ENCODE results near the gene GPR37L1.

DNA sequence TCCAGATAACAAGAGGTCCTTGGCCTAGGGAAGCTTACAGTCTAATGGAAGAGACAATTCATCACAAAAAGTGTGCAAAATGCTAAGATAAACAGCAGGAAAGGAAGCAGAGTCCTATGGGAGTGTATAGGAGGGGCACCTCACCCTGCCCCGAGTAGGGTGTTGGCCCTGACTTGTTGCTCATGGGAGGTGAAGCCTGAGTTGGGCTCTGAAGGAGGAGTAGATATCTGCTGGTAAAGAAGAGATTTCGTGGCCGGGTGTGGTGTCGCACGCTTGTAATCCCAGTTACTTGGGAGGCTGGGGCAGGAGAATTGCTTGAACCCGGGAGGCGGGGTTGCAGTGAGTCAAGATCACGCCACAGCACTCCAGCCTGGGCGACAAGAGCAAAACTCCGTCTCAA, 18.6 kb upstream of the GPR37L1 start:
- TF ChIP-seq, protein P1, sequence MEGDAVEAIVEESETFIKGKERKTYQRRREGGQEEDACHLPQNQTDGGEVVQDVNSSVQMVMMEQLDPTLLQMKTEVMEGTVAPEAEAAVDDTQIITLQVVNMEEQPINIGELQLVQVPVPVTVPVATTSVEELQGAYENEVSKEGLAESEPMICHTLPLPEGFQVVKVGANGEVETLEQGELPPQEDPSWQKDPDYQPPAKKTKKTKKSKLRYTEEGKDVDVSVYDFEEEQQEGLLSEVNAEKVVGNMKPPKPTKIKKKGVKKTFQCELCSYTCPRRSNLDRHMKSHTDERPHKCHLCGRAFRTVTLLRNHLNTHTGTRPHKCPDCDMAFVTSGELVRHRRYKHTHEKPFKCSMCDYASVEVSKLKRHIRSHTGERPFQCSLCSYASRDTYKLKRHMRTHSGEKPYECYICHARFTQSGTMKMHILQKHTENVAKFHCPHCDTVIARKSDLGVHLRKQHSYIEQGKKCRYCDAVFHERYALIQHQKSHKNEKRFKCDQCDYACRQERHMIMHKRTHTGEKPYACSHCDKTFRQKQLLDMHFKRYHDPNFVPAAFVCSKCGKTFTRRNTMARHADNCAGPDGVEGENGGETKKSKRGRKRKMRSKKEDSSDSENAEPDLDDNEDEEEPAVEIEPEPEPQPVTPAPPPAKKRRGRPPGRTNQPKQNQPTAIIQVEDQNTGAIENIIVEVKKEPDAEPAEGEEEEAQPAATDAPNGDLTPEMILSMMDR (IDR thresholded peaks at IDR 0.05; ENCODE audit: low read depth, low read length, poor library complexity, severe bottlenecking) = no peak
- no peak for TF ChIP-seq EZH2phosphoT487 (IDR thresholded peaks at IDR 0.05; ENCODE audit: borderline replicate concordance, low read length)

All from DOHH2 (cell line).